Measurements from ENCODE around the gene ZNF586. TPM values are rescaled to one million over a fixed set of nuclear protein-coding genes. Genes with fewer than 3 reads are reported as not detected.
"Not testable (repeated sequence)": the region's sequence is repeated elsewhere in the genome, so short reads cannot be mapped to it uniquely, and the experiment has no call there.

Gene ZNF586
- total RNA-seq, 1 donor, result 32.6 TPM

DNA sequence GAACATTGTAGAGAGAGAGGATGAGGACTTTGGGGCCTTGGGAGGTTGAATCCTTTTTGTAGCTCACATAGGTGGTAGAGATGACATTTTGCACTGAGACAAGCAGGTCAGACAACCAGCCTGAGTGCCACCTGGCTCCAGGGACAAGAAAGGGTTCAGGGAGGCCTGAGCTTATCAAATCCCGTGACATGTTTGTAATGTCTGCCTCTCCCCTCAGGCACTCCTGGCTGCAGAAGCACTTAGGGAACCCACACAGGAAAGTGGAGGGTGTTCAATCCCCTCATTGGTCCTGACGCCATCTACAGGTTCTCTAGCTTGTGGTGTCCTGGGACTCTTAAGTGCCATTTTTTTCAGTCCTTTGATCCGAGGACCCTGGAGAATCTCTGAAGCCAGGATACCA is 51.6 kb downstream of the ZNF586 start:
- DNase-seq (ENCODE audit: low read depth in 2 of 3, low spot score in 2 of 3), result not testable (repeated sequence)

DNA sequence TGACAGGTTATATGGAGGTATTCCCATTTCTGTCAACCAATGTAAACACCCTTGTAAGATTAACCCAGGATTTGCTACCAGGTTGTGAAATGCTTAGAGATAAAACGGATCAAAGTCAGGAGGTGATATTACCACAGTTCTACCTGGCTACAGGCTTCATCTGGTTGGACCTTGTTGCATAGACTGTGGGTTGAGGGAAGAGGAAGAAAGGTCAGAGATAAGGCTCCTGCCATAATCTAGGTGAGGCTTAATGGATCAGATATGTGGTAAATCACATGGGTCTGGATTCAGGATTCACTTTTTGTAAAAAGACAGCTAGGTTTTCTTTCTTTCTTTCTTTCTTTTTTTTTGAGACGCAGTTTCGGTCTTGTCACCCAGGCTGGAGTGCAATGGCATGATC is 52.0 kb downstream of the ZNF586 start:
- DNase-seq (ENCODE audit: low read depth in 2 of 3, low spot score in 2 of 3), result not testable (repeated sequence)

DNA sequence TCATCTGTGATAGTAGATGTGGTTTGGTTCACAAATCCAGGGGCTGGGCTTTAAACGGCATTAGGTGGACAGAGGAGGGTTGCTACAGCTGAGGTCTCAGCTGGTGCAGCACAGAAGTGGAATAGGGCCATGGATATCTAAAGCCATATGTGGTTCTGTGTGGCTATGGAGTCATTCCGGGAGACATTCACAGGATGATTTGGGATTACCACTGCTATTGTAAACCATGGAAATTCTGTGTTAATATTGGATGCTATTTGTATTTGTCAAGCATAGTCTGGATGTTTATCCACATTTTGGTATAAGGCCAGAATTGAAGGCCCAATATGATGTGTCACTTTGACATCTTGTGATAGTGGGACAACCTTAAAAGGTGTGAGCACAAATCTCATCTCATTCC is 53.7 kb downstream of the ZNF586 start:
- DNase-seq (ENCODE audit: low read depth in 2 of 3, low spot score in 2 of 3), result not testable (repeated sequence)

DNA sequence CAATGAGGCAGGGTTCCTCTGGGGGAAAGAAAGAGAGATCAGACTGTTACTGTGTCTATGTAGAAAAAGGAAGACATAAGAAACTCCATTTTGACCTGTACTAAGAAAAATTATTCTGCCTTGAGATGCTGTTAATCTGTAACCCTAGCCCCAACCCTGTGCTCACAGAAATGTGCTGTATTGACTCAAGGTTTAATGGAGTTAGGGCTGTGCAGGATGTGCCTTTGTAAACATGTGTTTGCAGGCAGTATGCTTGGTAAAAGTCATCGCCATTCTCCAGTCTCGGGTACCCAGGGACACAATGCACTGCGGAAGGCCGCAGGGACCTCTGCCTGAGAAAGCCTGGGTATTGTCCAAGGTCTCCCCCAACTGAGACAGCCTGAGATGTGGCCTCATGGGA is 54.1 kb downstream of the ZNF586 start:
- not testable (repeated sequence) for DNase-seq (ENCODE audit: low read depth in 2 of 3, low spot score in 2 of 3)

DNA sequence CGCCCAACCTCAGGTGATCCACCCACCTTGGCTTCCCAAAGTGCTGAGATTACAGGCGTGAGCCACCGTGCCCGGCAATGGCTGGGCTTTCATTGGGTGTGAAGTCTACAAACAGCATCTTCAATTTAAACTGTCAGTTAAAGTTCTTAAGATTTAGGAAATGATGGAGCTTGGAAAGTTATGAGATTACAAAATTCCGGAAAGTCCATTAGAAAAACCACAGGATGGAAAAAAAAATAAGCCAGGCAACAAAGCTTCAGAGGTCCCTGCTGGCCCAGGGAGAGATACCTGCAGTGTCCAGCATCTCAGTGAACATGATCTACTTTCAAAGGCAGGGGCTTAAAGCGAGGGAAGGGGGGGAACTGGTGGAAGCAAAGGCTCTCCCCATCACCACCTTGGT is 56.0 kb downstream of the ZNF586 start:
- no peak for DNase-seq (ENCODE audit: low read depth in 2 of 3, low spot score in 2 of 3)

DNA sequence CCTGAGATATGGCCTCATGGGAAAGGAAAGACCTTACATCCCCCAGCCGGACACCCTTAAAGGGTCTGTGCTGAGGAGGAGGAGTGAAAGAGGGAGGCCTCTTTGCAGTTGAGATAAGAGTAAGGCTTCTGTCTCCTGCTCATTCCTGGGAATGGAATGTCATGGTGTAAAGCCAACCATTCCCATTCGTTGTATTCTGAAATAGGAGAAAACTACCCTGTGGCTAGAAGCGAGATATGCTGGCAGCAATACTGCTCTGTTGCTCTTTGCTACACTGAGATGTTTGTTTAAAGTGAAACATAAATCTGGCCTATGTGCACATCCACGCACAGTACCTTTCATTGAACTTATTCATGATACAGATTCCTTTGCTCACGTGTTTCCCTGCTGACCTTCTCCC is 59.8 kb downstream of the ZNF586 start:
- no peak for DNase-seq (ENCODE audit: low read depth in 2 of 3, low spot score in 2 of 3)

DNA sequence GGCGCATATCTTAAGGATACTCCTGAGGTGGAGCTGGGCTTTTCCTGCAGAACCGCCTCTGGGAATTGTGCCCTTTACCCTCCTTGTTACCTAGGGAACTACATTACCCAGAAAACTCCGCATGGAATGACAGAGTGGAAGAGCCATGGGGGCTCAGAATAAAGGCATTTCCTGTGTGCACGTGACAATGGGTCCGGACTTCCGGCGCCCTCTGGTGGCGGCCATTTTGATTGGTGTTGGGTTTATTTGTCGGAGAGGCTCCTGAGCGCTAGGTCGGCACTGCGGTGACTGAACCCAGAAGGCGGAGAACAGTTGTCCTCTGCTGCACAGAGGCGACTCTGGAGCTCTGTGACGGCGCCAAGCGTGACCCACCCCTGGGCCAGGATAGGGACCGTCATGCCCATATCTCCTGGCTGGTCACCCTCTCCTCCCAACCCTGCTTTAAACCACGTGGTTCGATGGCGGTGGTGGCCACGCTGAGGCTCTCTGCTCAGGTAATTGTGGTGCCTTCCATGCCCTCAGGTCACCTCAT is 60.7 kb downstream of the ZNF586 start, which contains the start of gene ZNF587B:
ZNF587B (plus strand) TSS at position 229 of the 532 bp plus-strand sequence; CDS start at position 459, 230 bp downstream.
- peak in 1 of 3 donors; percentile 40 for DNase-seq (ENCODE audit: low read depth in 2 of 3, low spot score in 2 of 3)

Other genes with a start within 250 kb of the ZNF586 start
- gene ZNF549, start 242.3 kb upstream of the ZNF586 start, total RNA-seq, result 5.4 TPM
- gene ZNF550, start 209.8 kb upstream of the ZNF586 start, total RNA-seq, result 14.3 TPM
- 4.6 TPM for gene ZNF416, start 190.8 kb upstream of the ZNF586 start, total RNA-seq
- gene ZIK1, start 185.5 kb upstream of the ZNF586 start, total RNA-seq, result 24.2 TPM
- gene ZNF530, start 169.8 kb upstream of the ZNF586 start, total RNA-seq, result 5.1 TPM
- 48.2 TPM for gene ZNF134, start 155.4 kb upstream of the ZNF586 start, total RNA-seq
- gene ZNF211, start 136.5 kb upstream of the ZNF586 start, total RNA-seq, result 14.5 TPM
- not detected for gene ZSCAN4, start 100.7 kb upstream of the ZNF586 start, total RNA-seq
- gene ZNF551, start 87.7 kb upstream of the ZNF586 start, total RNA-seq, result 22.6 TPM
- gene ZNF154, start 60.5 kb upstream of the ZNF586 start, total RNA-seq, result 15.1 TPM
- gene ZNF671, start 42.1 kb upstream of the ZNF586 start, total RNA-seq, result 19.7 TPM
- 33.7 TPM for gene ZNF776, start 22.9 kb upstream of the ZNF586 start, total RNA-seq
- gene ZNF552, start 45.2 kb downstream of the ZNF586 start, total RNA-seq, result 8.9 TPM
- 10.0 TPM for gene ZNF587B, start 60.6 kb downstream of the ZNF586 start, total RNA-seq
- 23.4 TPM for gene ZNF587, start 80.2 kb downstream of the ZNF586 start, total RNA-seq
- gene ZNF814, start 119.4 kb downstream of the ZNF586 start, total RNA-seq, result 26.7 TPM
- gene ZNF417, start 146.9 kb downstream of the ZNF586 start, total RNA-seq, result 10.8 TPM
- 10.0 TPM for gene ZNF418, start 165.7 kb downstream of the ZNF586 start, total RNA-seq
- 9.2 TPM for gene ZNF256, start 178.0 kb downstream of the ZNF586 start, total RNA-seq
- not detected for gene C19orf18, start 204.9 kb downstream of the ZNF586 start, total RNA-seq
- gene ZNF606, start 233.1 kb downstream of the ZNF586 start, total RNA-seq, result 25.9 TPM